ENCODE data around the gene SHKBP1.

The SHKBP1 gene

DNA sequence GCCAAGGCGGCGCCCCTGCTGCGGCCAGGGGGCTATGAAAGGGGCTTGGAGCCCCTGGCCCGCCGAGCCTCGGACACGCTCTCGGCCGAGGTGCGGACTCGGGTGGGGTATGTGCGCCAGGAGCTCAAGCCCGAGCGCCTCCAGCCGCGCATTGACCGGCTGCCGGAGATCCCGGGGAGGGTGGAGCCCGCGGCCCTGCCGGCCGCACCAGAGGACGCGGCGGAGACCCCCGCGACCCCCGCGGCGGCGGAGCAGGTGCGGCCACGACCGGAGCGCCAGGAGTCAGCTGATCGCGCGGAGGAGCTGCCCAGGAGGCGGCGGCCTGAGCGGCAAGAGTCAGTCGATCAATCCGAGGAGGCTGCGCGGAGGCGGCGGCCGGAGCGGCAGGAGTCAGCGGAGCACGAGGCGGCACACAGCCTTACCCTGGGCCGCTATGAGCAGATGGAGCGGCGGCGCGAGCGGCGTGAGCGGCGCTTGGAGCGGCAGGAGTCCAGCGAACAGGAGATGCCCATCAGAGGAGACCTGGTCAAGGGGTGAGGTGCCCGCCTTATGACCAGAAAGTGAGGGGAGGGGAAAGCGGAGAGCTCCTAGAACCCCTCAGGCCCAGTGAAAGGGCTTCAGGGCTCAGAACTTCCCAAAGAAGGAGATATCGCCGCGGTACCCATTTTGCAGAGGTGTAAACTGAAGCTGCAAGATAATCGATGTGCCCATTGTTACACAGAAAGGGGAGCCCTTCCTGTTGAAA is 8.8 kb upstream of the SHKBP1 start:
- Histone ChIP-seq H3K36me3 (no peaks in the 10 kb centered on the region), H3K27me3 (peaks cover 0 to 44% of the 10 kb centered on the region in 2 donors), H3K4me1 (peaks cover 0 to 31% (median 17%) of the 10 kb centered on the region in 4 donors), H3K27ac (no peak overlapping the region), H3K4me3 (peak overlapping the region in 1 of 2 donors; percentile 38), H3K9me3 (no peaks in the 10 kb centered on the region)
- TF ChIP-seq CTCF (IDR thresholded peaks at IDR 0.05) = no peak
- no peak for DNase-seq
- intact Hi-C loops (cut with DNase I; ENCODE audit: low total_unique reads) = no loop called here

DNA sequence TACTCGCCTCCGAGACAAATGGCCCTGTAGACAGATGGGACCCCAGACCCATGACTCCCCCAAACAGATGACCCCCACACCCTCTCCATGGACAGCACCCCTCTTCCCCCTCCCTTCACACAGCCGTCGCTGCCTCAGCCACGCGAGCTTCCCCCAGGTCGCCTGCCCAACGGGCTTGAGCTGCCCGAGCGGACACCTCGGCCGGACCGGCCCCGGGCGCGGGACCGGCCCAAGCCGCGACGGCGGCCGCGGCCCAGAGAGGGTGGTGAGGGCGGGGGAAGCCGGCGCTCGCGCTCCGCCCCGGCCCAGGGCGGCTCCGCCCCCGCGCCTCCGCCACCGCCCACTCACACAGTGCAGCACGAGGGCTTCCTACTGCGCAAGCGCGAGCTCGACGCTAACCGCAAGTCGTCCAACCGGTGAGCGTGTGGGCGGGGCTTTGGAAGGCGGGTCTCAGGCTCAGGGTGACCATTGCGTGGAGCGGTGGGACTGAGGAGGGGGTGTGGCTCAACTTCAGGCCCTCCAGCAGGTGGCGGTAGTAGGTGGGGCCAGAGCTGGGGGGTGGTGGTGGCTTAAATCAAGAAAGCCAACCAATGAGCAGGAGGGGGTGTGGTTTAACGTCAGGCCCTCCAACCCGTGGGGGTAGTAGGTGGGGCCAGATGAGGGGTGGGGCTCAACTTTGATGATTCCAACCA is 6.2 kb upstream of the SHKBP1 start:
- H3K27ac ChIP-seq = peak overlapping the region; percentile 52 to 69
- intact Hi-C loops (cut with DNase I; ENCODE audit: low total_unique reads) = no loop called here

DNA sequence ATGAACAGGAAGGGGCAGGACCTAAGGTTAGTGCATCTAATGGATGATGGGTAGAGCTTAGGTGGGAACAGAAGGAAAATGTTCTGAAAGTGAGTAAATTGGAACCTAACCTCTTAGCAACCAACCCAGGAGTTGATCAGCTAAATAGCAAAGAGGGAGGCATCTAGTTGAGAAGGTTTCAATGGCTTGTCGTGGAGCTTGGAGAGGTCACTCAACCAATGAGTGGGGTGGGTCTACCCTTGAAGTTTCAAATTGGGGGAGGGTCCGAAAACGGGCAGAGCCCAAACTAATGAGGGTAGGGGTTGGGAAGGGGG is 5.7 kb upstream of the SHKBP1 start:
- Histone ChIP-seq H3K36me3 (no peaks in the 10 kb centered on the region), H3K9me3 (no peaks in the 10 kb centered on the region), H3K4me1 (peaks cover 0 to 32% (median 18%) of the 10 kb centered on the region in 4 donors), H3K27ac (peak overlapping the region; percentile 49 to 52), H3K27me3 (peaks cover 0 to 26% of the 10 kb centered on the region in 2 donors), H3K4me3 (peak overlapping the region in 1 of 2 donors; percentile 45)
- TF ChIP-seq CTCF (IDR thresholded peaks at IDR 0.05) = peak in 1 of 2 experiments; percentile 2
- intact Hi-C loops (cut with DNase I; ENCODE audit: low total_unique reads) = no loop called here
- no peak for DNase-seq

More for the DNA sequence above, 6.2 kb upstream of the SHKBP1 start:
- Histone ChIP-seq H3K4me3 (peak overlapping the region; percentile 44 to 45), H3K9me3 (no peaks in the 10 kb centered on the region), H3K4me1 (peaks cover 0 to 31% (median 17%) of the 10 kb centered on the region in 4 donors), H3K27me3 (peaks cover 0 to 31% of the 10 kb centered on the region in 2 donors), H3K36me3 (no peaks in the 10 kb centered on the region)
- TF ChIP-seq CTCF (IDR thresholded peaks at IDR 0.05) = peak; percentile 29 to 30
- DNase-seq = peak; percentile 99

DNA sequence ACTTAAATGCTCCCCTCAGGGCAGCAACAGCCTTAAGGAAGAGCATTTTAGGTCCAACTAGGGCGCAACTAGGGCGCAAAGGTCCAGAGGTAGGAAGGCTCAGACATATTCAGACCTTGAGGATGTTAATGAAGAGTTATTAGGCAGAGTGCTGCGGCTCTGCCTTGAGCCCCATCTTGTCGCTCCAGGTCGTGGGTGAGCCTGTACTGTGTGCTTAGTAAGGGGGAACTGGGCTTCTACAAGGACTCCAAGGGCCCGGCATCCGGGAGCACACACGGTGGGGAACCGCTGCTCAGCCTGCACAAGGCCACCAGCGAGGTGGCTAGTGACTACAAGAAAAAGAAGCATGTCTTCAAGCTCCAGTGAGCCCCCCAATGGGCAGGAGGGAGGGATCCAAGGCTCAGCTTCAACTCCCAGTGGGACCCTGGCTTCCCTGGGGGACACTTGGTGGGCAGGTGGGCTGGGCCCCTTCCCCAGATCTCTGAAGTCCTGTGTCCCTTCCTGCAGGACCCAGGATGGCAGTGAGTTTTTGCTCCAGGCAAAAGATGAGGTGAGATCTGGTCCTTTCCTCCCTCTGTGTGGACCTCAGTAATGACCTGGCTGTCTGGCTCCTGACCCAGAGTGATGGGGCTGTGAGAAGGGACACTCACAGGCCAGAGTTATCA is 4.7 kb upstream of the SHKBP1 start:
- intact Hi-C loops (cut with DNase I; ENCODE audit: low total_unique reads) = no loop called here

More for the DNA sequence above, 4.7 kb upstream of the SHKBP1 start:
- no peak for TF ChIP-seq CTCF (IDR thresholded peaks at IDR 0.05)
- Histone ChIP-seq H3K27me3 (peaks cover 0 to 16% of the 10 kb centered on the region in 2 donors), H3K27ac (peak overlapping the region; percentile 49 to 52), H3K9me3 (no peaks in the 10 kb centered on the region), H3K4me3 (no peak overlapping the region), H3K4me1 (peaks cover 0 to 34% (median 21%) of the 10 kb centered on the region in 4 donors), H3K36me3 (no peaks in the 10 kb centered on the region)
- DNase-seq = no peak
